H1 (cell line): ENCODE data around the gene CREBBP. TPM values are rescaled to one million over a fixed set of nuclear protein-coding genes. Genes with fewer than 3 reads are reported as not detected.

ENCODE experiments used
- NRF1 ChIP-seq: IDR thresholded peaks from 2 replicates; pipeline ENCODE4 v1.6.1; 2011; ENCODE audit warnings: mild to moderate bottlenecking, low read depth, low read length, improper control_type of control experiment
- SIX5 ChIP-seq: IDR thresholded peaks from 2 replicates; pipeline ENCODE4 v1.6.1; 2011; ENCODE audit warnings: mild to moderate bottlenecking, low read depth, low read length
- TBP ChIP-seq: IDR thresholded peaks from 2 replicates; pipeline ENCODE4 v1.6.1; 2011; ENCODE audit warnings: low read depth, low read length, improper control_type of control experiment
- polyA plus RNA-seq, 7 experiments: library from polyadenylated mRNA; depleted of rRNA in 3 of 7; stranded (reverse) in 5 of 7; unstranded in 2 of 7; fragments of >200 nt in 5 of 7; fragments of 200-250 nt in 2 of 7; gene quantifications; 1 replicate in 5 of 7; 2 replicates in 1 of 7; 4 replicates in 1 of 7; pipeline versions ENCODE4 v1.2.1 to v1.2.3, GENCODE V29; 2011 to 2013; ENCODE audit warnings: missing spikeins in 2 of 7, mixed read lengths in 2 of 7
- total RNA-seq: library from RNA; stranded (reverse); fragmentation: NEBNext Ultra II Directional; extraction: Animal tissue kit (Norgen Biotek cat#: 25700); gene quantifications from 2 replicates; pipeline ENCODE4 v1.2.1, GENCODE V29; 2021
- TF ChIP-seq, protein P1 (sequence below): IDR thresholded peaks from 2 replicates; pipeline ENCODE4 v1.6.1; 2011; ENCODE audit warnings: low read length, improper control_type of control experiment

The CREBBP gene
- total and polyA plus RNA-seq, 2 of the 8 experiments (the other 6 are each of a cell fraction or from before 2014, with no cell fraction given), result 10.0 to 60.1 TPM

DNA sequence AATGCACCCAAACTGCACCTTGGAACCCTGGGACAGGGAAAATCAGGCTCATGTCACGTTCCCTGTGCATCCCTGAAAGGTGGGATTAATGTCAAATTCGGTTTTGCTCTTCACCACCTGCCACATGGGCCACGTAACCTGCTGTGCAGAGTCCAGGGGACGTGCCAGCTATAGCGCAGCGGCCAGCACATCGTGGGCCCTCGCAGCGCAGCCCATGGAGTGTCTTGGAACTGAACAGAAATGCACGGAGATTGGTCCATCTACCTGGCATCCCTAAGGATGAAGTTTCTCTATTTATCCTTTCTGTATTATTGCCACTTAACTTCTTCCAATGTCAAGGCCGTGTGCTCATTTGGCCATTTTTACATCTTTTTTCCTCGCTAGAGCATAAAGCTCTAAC lies 95.1 kb downstream of the CREBBP start (continued):
- no peak for TF ChIP-seq TBP
- TF ChIP-seq, protein P1, sequence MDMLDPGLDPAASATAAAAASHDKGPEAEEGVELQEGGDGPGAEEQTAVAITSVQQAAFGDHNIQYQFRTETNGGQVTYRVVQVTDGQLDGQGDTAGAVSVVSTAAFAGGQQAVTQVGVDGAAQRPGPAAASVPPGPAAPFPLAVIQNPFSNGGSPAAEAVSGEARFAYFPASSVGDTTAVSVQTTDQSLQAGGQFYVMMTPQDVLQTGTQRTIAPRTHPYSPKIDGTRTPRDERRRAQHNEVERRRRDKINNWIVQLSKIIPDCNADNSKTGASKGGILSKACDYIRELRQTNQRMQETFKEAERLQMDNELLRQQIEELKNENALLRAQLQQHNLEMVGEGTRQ, result no peak
- TF ChIP-seq NRF1, result no peak
- no peak for TF ChIP-seq SIX5
